Spleen (tissue), 11 donors: Measurements from ENCODE around the gene ZNF385C. TPM values are rescaled to one million over a fixed set of nuclear protein-coding genes. Genes with fewer than 3 reads are reported as not detected.

Source experiments
- DNase-seq: peaks from one replicate; pipeline ENCODE4 v3.0.0-alpha.2; 2020
- H3K27ac ChIP-seq, 8 donors: fragments of 200-600 bp; sonication (generic) in 7 of 8; 1 replicate in 4 of 8; 2 replicates in 4 of 8; pipeline versions ENCODE4 v1.5.0 to v1.8.0; 2016 to 2021; ENCODE audit warnings: inconsistent platforms in 4 of 8, mild to moderate bottlenecking in 4 of 8, moderate library complexity in 1 of 8
- H3K27me3 ChIP-seq, 7 donors: fragments of 200-600 bp; sonication (generic) in 6 of 7; replicated peaks in 1 of 7; 1 replicate in 4 of 7; 2 replicates in 3 of 7; pipeline versions ENCODE4 v1.5.0 to v1.8.0; 2016 to 2021; ENCODE audit warnings: inconsistent platforms in 3 of 7, mild to moderate bottlenecking in 1 of 7
- H3K36me3 ChIP-seq, 6 donors: fragments of 200-600 bp; sonication (generic) in 5 of 6; 1 replicate in 4 of 6; 2 replicates in 2 of 6; pipeline versions ENCODE4 v1.5.0 to v1.8.0; 2016 to 2021; ENCODE audit warnings: inconsistent platforms in 2 of 6
- H3K4me1 ChIP-seq, 6 donors: fragments of 200-600 bp; sonication (generic) in 5 of 6; 1 replicate in 3 of 6; 2 replicates in 3 of 6; pipeline versions ENCODE4 v1.5.0 to v1.8.0; 2016 to 2021; ENCODE audit warnings: inconsistent platforms in 3 of 6
- H3K4me3 ChIP-seq, 8 donors: fragments of 200-600 bp; sonication (generic) in 7 of 8; 1 replicate in 4 of 8; 2 replicates in 4 of 8; pipeline versions ENCODE4 v1.5.0 to v1.8.0; 2016 to 2021; ENCODE audit warnings: inconsistent platforms in 4 of 8, mild to moderate bottlenecking in 4 of 8, moderate library complexity in 2 of 8
- H3K9me3 ChIP-seq, 8 donors: fragments of 200-600 bp; sonication (generic) in 7 of 8; 1 replicate in 4 of 8; 2 replicates in 4 of 8; pipeline versions ENCODE4 v1.5.0 to v1.8.0; 2016 to 2021; ENCODE audit warnings: inconsistent platforms in 4 of 8
- POLR2A ChIP-seq, 3 donors: fragments of 450-650 bp; IDR thresholded peaks; one replicate each; pipeline ENCODE4 v1.5.1; 2017; ENCODE audit warnings: antibody characterized with exemption in 3 of 3, mild to moderate bottlenecking in 1 of 3
- POLR2AphosphoS5 ChIP-seq, 3 donors: sonication (generic); formaldehyde crosslinking; IDR thresholded peaks; one replicate each; pipeline ENCODE4 v1.5.1; 2017; ENCODE audit warnings: antibody characterized with exemption in 3 of 3
- WGBS, 5 donors: extraction: QIAGEN DNeasy Blood & Tissue Kit in 3 of 5; methylation state at CpG; one replicate each; pipeline versions ENCODE4 v1.1.5 to v1.1.7; 2013 to 2018; 5-methylcytosine and 5-hydroxymethylcytosine counted together
- intact Hi-C: fragments of 100-400 bp; cut with DNase I; formaldehyde crosslinking; loops from one replicate; pipeline ENCODE4 v1.15.0; 2023; ENCODE audit warnings: low total_unique reads
- polyA plus RNA-seq, 3 donors: library from polyadenylated mRNA; stranded (reverse); fragments of 200-250 nt; gene quantifications; one replicate each; pipeline ENCODE4 v1.2.1, GENCODE V29; 2013
- total RNA-seq, 7 donors: library from RNA; depleted of rRNA in 3 of 7; stranded (reverse); fragments of >200 nt in 3 of 7; fragmentation: NEBNext Ultra II Directional in 4 of 7; extraction: Animal tissue kit (Norgen Biotek cat#: 25700) in 4 of 7; gene quantifications; one replicate each; pipeline versions ENCODE4 v1.1.0 to v1.2.1, GENCODE V29; 2016 to 2021
- TF ChIP-seq, protein P1 (sequence below), 11 experiments: fragments of 200-600 bp in 7 of 11; fragments of 450-650 bp in 4 of 11; sonication (generic) in 4 of 11; IDR thresholded peaks in 8 of 11; conservative IDR thresholded peaks in 3 of 11; 1 replicate in 7 of 11; 2 replicates in 4 of 11; pipeline versions ENCODE4 v1.4.0 to v1.8.0; 2016 to 2021; ENCODE audit warnings: antibody characterized with exemption in 11 of 11, inconsistent platforms in 4 of 11, mild to moderate bottlenecking in 1 of 11
- donor health status: healthy with polysubstance abuse.
- donor health status: DM: no; HTN: no; CAD: no; lungs with moderate emphysema.
- donor health status: DM: no; HTN: no; CAD: no.
- donor health status: Bipolar disorder and iron deficiency.
- donor health status: healthy.
- donor health status: DM: no; HTN: no; CAD: no.
- donor health status: DM: yes; HTN: yes; CAD: no.

ZNF385C gene
- total and polyA plus RNA-seq, 10 donors = 0.17 to 0.60 (median 0.41) TPM; not detected in 2

GRCh38 chr17:42087736-42088705, 10.3 kb downstream of the ZNF385C start:
- Histone ChIP-seq H3K9me3 (no peaks in the 10 kb centered on the region), H3K4me1 (no peaks in the 10 kb centered on the region), H3K36me3 (no peaks in the 10 kb centered on the region), H3K27ac (no peak overlapping the region), H3K27me3 (peaks cover 0 to 41% (median 10%) of the 10 kb centered on the region in 7 donors), H3K4me3 (no peak overlapping the region)
- intact Hi-C loops = no loop called here
- TF ChIP-seq POLR2AphosphoS5 (IDR thresholded peaks at IDR 0.05) (no peak), POLR2A (IDR thresholded peaks at IDR 0.05) (no peak)
- TF ChIP-seq, protein P1, sequence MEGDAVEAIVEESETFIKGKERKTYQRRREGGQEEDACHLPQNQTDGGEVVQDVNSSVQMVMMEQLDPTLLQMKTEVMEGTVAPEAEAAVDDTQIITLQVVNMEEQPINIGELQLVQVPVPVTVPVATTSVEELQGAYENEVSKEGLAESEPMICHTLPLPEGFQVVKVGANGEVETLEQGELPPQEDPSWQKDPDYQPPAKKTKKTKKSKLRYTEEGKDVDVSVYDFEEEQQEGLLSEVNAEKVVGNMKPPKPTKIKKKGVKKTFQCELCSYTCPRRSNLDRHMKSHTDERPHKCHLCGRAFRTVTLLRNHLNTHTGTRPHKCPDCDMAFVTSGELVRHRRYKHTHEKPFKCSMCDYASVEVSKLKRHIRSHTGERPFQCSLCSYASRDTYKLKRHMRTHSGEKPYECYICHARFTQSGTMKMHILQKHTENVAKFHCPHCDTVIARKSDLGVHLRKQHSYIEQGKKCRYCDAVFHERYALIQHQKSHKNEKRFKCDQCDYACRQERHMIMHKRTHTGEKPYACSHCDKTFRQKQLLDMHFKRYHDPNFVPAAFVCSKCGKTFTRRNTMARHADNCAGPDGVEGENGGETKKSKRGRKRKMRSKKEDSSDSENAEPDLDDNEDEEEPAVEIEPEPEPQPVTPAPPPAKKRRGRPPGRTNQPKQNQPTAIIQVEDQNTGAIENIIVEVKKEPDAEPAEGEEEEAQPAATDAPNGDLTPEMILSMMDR (IDR thresholded peaks at IDR 0.05 in 8 of 11, conservative IDR thresholded peaks at IDR 0.05 in 3 of 11) = no peak
- DNase-seq = no peak
- WGBS, 5 donors = 69 to 83% (median 81%) methylated on average over 16 to 20 of the region's 20 CpGs

GRCh38 chr17:42087042-42087701, 11.1 kb downstream of the ZNF385C start:
- no peak for DNase-seq
- Histone ChIP-seq H3K4me3 (no peak overlapping the region), H3K9me3 (no peaks in the 10 kb centered on the region), H3K36me3 (no peaks in the 10 kb centered on the region), H3K4me1 (no peaks in the 10 kb centered on the region), H3K27me3 (peaks cover 0 to 41% (median 10%) of the 10 kb centered on the region in 7 donors), H3K27ac (no peak overlapping the region)
- 84 to 89% (median 85%) methylated on average over 7 of the region's 7 CpGs for WGBS, 5 donors
- TF ChIP-seq POLR2A (IDR thresholded peaks at IDR 0.05) (no peak), POLR2AphosphoS5 (IDR thresholded peaks at IDR 0.05) (no peak)
- TF ChIP-seq, protein P1 (IDR thresholded peaks at IDR 0.05 in 8 of 11, conservative IDR thresholded peaks at IDR 0.05 in 3 of 11) = no peak
- intact Hi-C loops = no loop called here

GRCh38 chr17:42081516-42082129, 16.6 kb downstream of the ZNF385C start:
- TF ChIP-seq POLR2AphosphoS5 (IDR thresholded peaks at IDR 0.05) (no peak), POLR2A (IDR thresholded peaks at IDR 0.05) (no peak)
- TF ChIP-seq, protein P1 (IDR thresholded peaks at IDR 0.05 in 8 of 11, conservative IDR thresholded peaks at IDR 0.05 in 3 of 11) = no peak
- no peaks in the 10 kb centered on the region for H3K4me1 ChIP-seq
- H3K27ac ChIP-seq = no peak overlapping the region
- no peak for DNase-seq
- H3K4me3 ChIP-seq = no peak overlapping the region
- H3K36me3 ChIP-seq = no peaks in the 10 kb centered on the region
- intact Hi-C loops = no loop called here
- H3K27me3 ChIP-seq = peaks cover 0 to 13% (median 0%) of the 10 kb centered on the region in 7 donors
- 85 to 93% (median 89%) methylated on average over 9 of the region's 9 CpGs for WGBS, 5 donors
- H3K9me3 ChIP-seq = no peaks in the 10 kb centered on the region
